Liver (tissue), 9 donors: ENCODE results near the gene GALNT17. TPM values are rescaled to one million over a fixed set of nuclear protein-coding genes. Genes with fewer than 3 reads are reported as not detected.

Experiments used
- DNase-seq: peaks from one replicate; pipeline ENCODE4 v3.0.0-alpha.2; 2017; ENCODE audit warnings: low spot score
- H3K27ac ChIP-seq, 2 donors: one replicate each; pipeline ENCODE4 v1.7.0; 2013; ENCODE audit warnings: inconsistent platforms in 2 of 2, low read length in 2 of 2, control low read depth in 1 of 2, low read depth in 1 of 2, mild to moderate bottlenecking in 1 of 2
- H3K27me3 ChIP-seq, 4 donors: one replicate each; pipeline versions ENCODE4 v1.6.1 to v1.7.0; 2013; ENCODE audit warnings: low read length in 3 of 4, inconsistent platforms in 1 of 4, mild to moderate bottlenecking in 1 of 4, moderate library complexity in 1 of 4; ENCODE audit not compliant: control insufficient read depth in 4 of 4, insufficient read depth in 4 of 4
- H3K36me3 ChIP-seq, 4 donors: one replicate each; pipeline versions ENCODE4 v1.6.1 to v1.7.0; 2013; ENCODE audit warnings: low read length in 3 of 4, mild to moderate bottlenecking in 3 of 4, low read depth in 1 of 4, moderate library complexity in 1 of 4; ENCODE audit not compliant: control insufficient read depth in 4 of 4, insufficient read depth in 3 of 4
- H3K4me1 ChIP-seq, 4 donors: one replicate each; pipeline versions ENCODE4 v1.6.1 to v1.7.0; 2013; ENCODE audit warnings: low read length in 3 of 4, mild to moderate bottlenecking in 3 of 4, moderate library complexity in 1 of 4; ENCODE audit not compliant: control insufficient read depth in 4 of 4, insufficient read depth in 4 of 4
- H3K4me3 ChIP-seq, 3 donors: one replicate each; pipeline versions ENCODE4 v1.6.1 to v1.7.0; 2013; ENCODE audit warnings: low read length in 3 of 3, control low read depth in 1 of 3, low read depth in 1 of 3, mild to moderate bottlenecking in 1 of 3
- H3K9ac ChIP-seq, 2 donors: one replicate each; pipeline ENCODE4 v1.7.0; 2013; ENCODE audit warnings: low read length in 2 of 2, mild to moderate bottlenecking in 2 of 2, moderate library complexity in 2 of 2, control low read depth in 1 of 2, low read depth in 1 of 2
- H3K9me3 ChIP-seq, 4 donors: one replicate each; pipeline versions ENCODE4 v1.6.1 to v1.7.0; 2013; ENCODE audit warnings: low read length in 3 of 4; ENCODE audit not compliant: control insufficient read depth in 4 of 4
- ATF3 ChIP-seq: IDR thresholded peaks from 2 replicates; pipeline ENCODE4 v1.6.1; 2016; ENCODE audit warnings: antibody characterized with exemption
- CTCF ChIP-seq: fragments of 150-350 bp; IDR thresholded peaks from 2 replicates; pipeline ENCODE4 v1.5.1; 2017; ENCODE audit warnings: improper control_type of control experiment, low read depth, low read length; ENCODE audit not compliant: missing input control
- EGR1 ChIP-seq, 2 donors: IDR thresholded peaks; 2 replicates each; pipeline ENCODE4 v1.6.1; 2016 to 2018; ENCODE audit warnings: antibody characterized with exemption in 2 of 2, low read depth in 2 of 2
- FOXA1 ChIP-seq: IDR thresholded peaks from 2 replicates; pipeline ENCODE4 v1.6.1; 2016; ENCODE audit warnings: antibody characterized with exemption
- FOXA2 ChIP-seq: IDR thresholded peaks from 2 replicates; pipeline ENCODE4 v1.6.1; 2016; ENCODE audit warnings: antibody characterized with exemption
- GABPA ChIP-seq, 2 donors: IDR thresholded peaks in 1 of 2; conservative IDR thresholded peaks in 1 of 2; 2 replicates each; pipeline ENCODE4 v1.6.1; 2016; ENCODE audit warnings: antibody characterized with exemption in 2 of 2, mild to moderate bottlenecking in 1 of 2, moderate library complexity in 1 of 2
- HNF4A ChIP-seq, 2 donors: conservative IDR thresholded peaks; 2 replicates each; pipeline ENCODE4 v1.6.1; 2016; ENCODE audit warnings: antibody characterized with exemption in 2 of 2, mild to moderate bottlenecking in 2 of 2
- HNF4G ChIP-seq: IDR thresholded peaks from 2 replicates; pipeline ENCODE4 v1.6.1; 2016; ENCODE audit warnings: antibody characterized with exemption
- JUND ChIP-seq, 2 donors: IDR thresholded peaks; 2 replicates each; pipeline ENCODE4 v1.6.1; 2016; ENCODE audit warnings: antibody characterized with exemption in 2 of 2
- MAX ChIP-seq: IDR thresholded peaks from 2 replicates; pipeline ENCODE4 v1.6.1; 2016; ENCODE audit warnings: antibody characterized with exemption
- NR2F2 ChIP-seq: IDR thresholded peaks from 2 replicates; pipeline ENCODE4 v1.6.1; 2016; ENCODE audit warnings: antibody characterized with exemption
- RAD21 ChIP-seq, 2 donors: IDR thresholded peaks; 2 replicates each; pipeline ENCODE4 v1.6.1; 2016; ENCODE audit warnings: antibody characterized with exemption in 2 of 2, mild to moderate bottlenecking in 2 of 2
- REST ChIP-seq: IDR thresholded peaks from 2 replicates; pipeline ENCODE4 v1.6.1; 2016; ENCODE audit warnings: antibody characterized with exemption, mild to moderate bottlenecking
- RXRA ChIP-seq, 2 donors: IDR thresholded peaks; 2 replicates each; pipeline ENCODE4 v1.6.1; 2017 to 2018; ENCODE audit warnings: antibody characterized with exemption in 2 of 2, mild to moderate bottlenecking in 1 of 2
- SP1 ChIP-seq: IDR thresholded peaks from 2 replicates; pipeline ENCODE4 v1.6.1; 2018; ENCODE audit warnings: antibody characterized with exemption, mild to moderate bottlenecking
- TAF1 ChIP-seq: conservative IDR thresholded peaks from 2 replicates; pipeline ENCODE4 v1.6.1; 2016; ENCODE audit warnings: antibody characterized with exemption, mild to moderate bottlenecking
- YY1 ChIP-seq: IDR thresholded peaks from 2 replicates; pipeline ENCODE4 v1.6.1; 2016; ENCODE audit warnings: antibody characterized with exemption, mild to moderate bottlenecking
- ZBTB33 ChIP-seq: IDR thresholded peaks from 2 replicates; pipeline ENCODE4 v1.6.1; 2016; ENCODE audit warnings: antibody characterized with exemption
- WGBS: extraction: QIAGEN DNeasy Blood & Tissue Kit; methylation state at CpG from one replicate; pipeline ENCODE4 v1.1.7; 2013; 5-methylcytosine and 5-hydroxymethylcytosine counted together
- polyA plus RNA-seq, 2 donors: library from polyadenylated mRNA; stranded (reverse) in 1 of 2; unstranded in 1 of 2; fragments of 200-250 nt in 1 of 2; fragments of >200 nt in 1 of 2; fragmentation: Nextera tagmentation in 1 of 2; extraction: Ambion mirVana in 1 of 2; gene quantifications; one replicate each; pipeline versions ENCODE4 v1.2.1 to v1.2.3, GENCODE V29; 2013 to 2015
- total RNA-seq, 2 donors: library from RNA; depleted of rRNA; stranded (reverse); fragments of >200 nt; gene quantifications; one replicate each; pipeline ENCODE4 v1.2.3, GENCODE V29; 2014
- donor health status: healthy.
- donor health status: healthy.
- donor health status: healthy.
- donor health status: healthy.
- donor health status: healthy.

The GALNT17 gene
- total and polyA plus RNA-seq, 4 donors = 0.10 to 0.42 (median 0.37) TPM; not detected in 1

GRCh38 chr7:71470326-71470725 is 338.4 kb downstream of the GALNT17 start:
- Histone ChIP-seq H3K4me3 (no peak overlapping the region), H3K36me3 (no peaks in the 10 kb centered on the region), H3K9ac (no peak overlapping the region), H3K4me1 (no peaks in the 10 kb centered on the region), H3K9me3 (peaks cover 0 to 5% (median 3%) of the 10 kb centered on the region in 4 donors), H3K27me3 (no peaks in the 10 kb centered on the region), H3K27ac (no peak overlapping the region)
- DNase-seq = no peak
- TF ChIP-seq HNF4G (no peak), YY1 (no peak), RXRA (IDR thresholded peaks at IDR 0.05) (no peak), MAX (no peak), ATF3 (no peak), GABPA (IDR thresholded peaks at IDR 0.05 in 1 of 2, conservative IDR thresholded peaks at IDR 0.05 in 1 of 2) (no peak), NR2F2 (no peak), JUND (IDR thresholded peaks at IDR 0.05) (no peak), REST (no peak), TAF1 (no peak), RAD21 (IDR thresholded peaks at IDR 0.05) (no peak), ZBTB33 (no peak), EGR1 (IDR thresholded peaks at IDR 0.05; ENCODE audit: low read depth in 2 of 2) (no peak), FOXA1 (no peak), HNF4A (conservative IDR thresholded peaks at IDR 0.05) (no peak), FOXA2 (no peak), CTCF (no peak), SP1 (no peak)
- WGBS = 84% methylated on average over 6 of the region's 6 CpGs
